ENCODE results near the gene P2RY12.

P2RY12 gene

DNA sequence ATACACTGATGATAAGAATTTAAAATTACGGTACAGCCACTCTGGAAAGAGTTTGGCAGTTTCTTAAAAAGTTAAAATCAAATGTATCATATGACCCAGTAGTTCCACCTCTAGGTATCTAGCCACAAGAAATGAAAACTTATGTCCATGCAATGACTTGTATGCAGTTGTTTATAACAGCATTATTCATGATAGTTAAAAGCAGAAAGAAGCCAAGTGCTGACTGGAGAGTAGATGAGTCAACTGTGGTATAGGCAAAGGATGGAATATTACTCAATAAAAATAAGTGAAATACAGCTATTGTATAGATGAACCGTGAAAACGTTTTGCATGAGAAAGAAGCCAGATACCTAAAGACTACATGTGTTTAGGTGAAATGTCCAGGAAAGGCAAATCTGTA lies 82.8 kb downstream of the P2RY12 start:
- DNase-seq (ENCODE audit: low read depth) = peak; percentile 54
- H3K4me3 ChIP-seq (replicated peaks; ENCODE audit: low read depth, low read length) = no peak overlapping the region
- TF ChIP-seq, protein P1, sequence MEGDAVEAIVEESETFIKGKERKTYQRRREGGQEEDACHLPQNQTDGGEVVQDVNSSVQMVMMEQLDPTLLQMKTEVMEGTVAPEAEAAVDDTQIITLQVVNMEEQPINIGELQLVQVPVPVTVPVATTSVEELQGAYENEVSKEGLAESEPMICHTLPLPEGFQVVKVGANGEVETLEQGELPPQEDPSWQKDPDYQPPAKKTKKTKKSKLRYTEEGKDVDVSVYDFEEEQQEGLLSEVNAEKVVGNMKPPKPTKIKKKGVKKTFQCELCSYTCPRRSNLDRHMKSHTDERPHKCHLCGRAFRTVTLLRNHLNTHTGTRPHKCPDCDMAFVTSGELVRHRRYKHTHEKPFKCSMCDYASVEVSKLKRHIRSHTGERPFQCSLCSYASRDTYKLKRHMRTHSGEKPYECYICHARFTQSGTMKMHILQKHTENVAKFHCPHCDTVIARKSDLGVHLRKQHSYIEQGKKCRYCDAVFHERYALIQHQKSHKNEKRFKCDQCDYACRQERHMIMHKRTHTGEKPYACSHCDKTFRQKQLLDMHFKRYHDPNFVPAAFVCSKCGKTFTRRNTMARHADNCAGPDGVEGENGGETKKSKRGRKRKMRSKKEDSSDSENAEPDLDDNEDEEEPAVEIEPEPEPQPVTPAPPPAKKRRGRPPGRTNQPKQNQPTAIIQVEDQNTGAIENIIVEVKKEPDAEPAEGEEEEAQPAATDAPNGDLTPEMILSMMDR (IDR thresholded peaks at IDR 0.05; ENCODE audit: low read length, missing control alignments) = no peak

DNA sequence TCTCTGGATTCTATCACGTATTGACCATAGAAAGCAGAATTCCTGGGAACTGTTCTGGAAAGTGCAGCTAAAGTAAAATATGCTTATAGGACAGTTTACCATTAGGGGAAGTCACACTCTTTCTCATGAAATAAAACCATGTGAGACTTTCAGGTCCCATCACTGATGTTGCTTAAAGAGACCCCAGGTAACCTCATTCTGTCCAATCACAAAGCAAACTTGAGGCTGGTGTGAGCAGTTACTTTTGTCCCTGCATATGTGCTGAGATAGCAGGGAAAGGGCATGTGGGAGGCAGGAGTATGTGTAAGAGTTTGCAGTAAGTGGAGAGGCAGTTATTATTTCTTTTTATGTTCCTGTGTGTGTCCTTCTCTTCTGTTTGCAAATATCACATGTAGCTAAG lies 84.0 kb downstream of the P2RY12 start:
- no peak for DNase-seq (ENCODE audit: low read depth)
- H3K4me3 ChIP-seq (replicated peaks; ENCODE audit: low read depth, low read length) = no peak overlapping the region
- TF ChIP-seq, protein P1 (IDR thresholded peaks at IDR 0.05; ENCODE audit: low read length, missing control alignments) = no peak

DNA sequence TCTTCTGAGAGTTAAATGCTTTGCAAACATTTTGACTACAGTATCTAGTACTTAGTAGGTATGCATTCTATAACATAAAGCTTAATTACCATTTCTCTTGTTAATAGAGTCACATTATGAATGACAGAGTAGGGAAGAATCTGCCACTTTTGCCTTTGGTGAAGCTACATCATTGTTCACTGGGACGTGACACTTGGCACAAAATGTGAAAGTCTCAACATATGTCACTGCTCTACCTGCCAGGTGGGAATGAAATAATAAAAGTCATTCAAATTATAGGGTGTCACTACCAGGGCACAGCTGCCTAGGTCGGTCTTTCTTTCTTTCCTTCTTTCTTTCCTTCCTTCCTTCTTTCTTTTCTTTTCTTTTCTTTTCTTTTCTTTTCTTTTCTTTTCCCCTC lies 85.5 kb downstream of the P2RY12 start:
- no peak overlapping the region for H3K4me3 ChIP-seq (replicated peaks; ENCODE audit: low read depth, low read length)
- TF ChIP-seq, protein P1 (IDR thresholded peaks at IDR 0.05; ENCODE audit: low read length, missing control alignments) = no peak
- no peak for DNase-seq (ENCODE audit: low read depth)

DNA sequence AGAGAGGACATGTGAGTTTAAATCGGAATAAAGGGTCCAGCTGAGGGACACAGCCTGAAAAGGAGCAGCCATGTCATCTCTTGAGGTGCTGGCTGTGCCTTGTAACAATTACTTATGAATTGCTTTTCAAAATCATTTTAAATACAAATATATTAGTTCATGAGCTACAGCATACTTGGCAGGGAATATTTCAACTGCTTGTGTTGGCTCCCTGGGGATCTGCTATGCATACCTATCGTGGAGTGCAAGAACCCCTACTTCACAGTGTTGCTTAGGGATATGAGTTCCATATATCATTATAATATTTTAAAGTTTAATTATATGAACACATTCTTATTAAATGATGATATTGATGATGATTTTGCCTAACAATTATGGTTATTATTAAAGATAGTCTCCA lies 87.1 kb downstream of the P2RY12 start:
- no peak for DNase-seq (ENCODE audit: low read depth)
- TF ChIP-seq, protein P1 (IDR thresholded peaks at IDR 0.05; ENCODE audit: low read length, missing control alignments) = no peak
- no peak overlapping the region for H3K4me3 ChIP-seq (replicated peaks; ENCODE audit: low read depth, low read length)

DNA sequence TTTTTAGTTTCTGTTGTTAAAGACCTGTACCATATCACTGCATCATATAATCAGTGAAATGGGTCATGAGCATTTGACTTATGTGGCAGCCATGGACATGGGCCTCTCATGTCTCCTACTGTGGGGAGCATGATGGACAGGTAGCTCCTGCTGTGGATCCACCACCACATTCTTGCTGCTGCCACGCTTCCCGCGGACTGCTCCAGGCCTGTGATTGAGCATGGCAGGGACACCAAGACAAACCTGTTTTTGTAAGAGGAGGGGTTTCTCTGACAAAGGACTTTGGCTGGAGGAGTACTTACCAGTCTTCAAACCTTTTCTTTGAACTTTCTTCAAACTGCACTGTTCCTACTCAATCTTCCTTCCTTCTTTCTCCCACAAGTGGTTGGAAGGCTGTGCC lies 88.3 kb downstream of the P2RY12 start:
- DNase-seq (ENCODE audit: low read depth) = no peak
- H3K4me3 ChIP-seq (replicated peaks; ENCODE audit: low read depth, low read length) = no peak overlapping the region
- TF ChIP-seq, protein P1 (IDR thresholded peaks at IDR 0.05; ENCODE audit: low read length, missing control alignments) = no peak

DNA sequence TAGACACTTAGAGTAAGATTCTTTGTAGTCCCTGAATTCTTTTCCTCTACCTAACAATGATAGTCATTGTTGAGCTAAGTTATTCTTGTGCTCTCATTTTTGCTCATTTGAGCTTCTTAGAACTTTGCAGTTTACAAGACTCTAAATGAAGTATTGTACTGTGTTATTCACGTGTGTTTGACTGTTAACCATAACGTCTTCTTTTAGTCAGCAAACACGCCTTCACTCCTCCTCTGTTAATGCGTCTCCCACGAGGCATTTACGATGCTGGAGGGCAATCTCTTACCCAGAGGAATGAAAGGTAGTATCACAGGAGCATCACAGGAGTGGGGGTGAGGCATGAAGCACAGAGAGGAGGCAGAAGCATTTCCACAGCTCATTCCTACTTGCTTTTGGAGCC lies 91.4 kb downstream of the P2RY12 start:
- no peak overlapping the region for H3K4me3 ChIP-seq (replicated peaks; ENCODE audit: low read depth, low read length)
- no peak for DNase-seq (ENCODE audit: low read depth)
- TF ChIP-seq, protein P1 (IDR thresholded peaks at IDR 0.05; ENCODE audit: low read length, missing control alignments) = no peak

DNA sequence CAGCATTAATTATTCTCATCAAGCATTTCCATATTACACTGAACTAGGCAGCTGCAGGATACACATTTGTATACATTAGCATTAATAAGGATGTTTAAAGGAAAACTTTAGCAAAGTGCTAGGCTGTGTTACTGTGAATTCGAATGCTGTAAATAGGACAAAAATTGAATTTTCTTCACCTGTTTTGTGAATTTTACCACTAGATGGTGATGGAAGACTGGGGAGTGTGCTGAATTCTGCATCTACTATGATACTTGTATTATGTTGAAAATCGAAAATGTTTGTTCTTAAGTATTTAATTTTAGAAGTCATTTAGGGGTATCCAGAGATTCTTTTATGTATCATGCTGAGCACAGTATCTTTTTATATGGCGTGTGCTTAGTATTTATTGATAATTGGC lies 93.9 kb downstream of the P2RY12 start:
- H3K4me3 ChIP-seq (replicated peaks; ENCODE audit: low read depth, low read length) = no peak overlapping the region
- DNase-seq (ENCODE audit: low read depth) = peak; percentile 69
- TF ChIP-seq, protein P1 (IDR thresholded peaks at IDR 0.05; ENCODE audit: low read length, missing control alignments) = peak; percentile 58
